AG04449 (cell line): ENCODE measurements around the gene MYO18A.

Source experiments
- CTCF ChIA-PET: fragments of 350-600 bp; formaldehyde crosslinking; extraction: SDS; loops from one replicate; lab custom pipeline; 2021; ENCODE audit warnings: antibody characterized with exemption; lab: Yijun Ruan, JAX
- POLR2A ChIA-PET: fragments of 400-600, 350-600 bp; formaldehyde crosslinking; extraction: SDS; loops from one replicate; lab custom pipeline; 2020; ENCODE audit warnings: antibody characterized with exemption, inconsistent platforms; lab: Yijun Ruan, JAX
- DNase-seq: peaks from one replicate; pipeline ENCODE4 v3.0.0-alpha.2; 2010; ENCODE audit warnings: low read depth, low spot score
- H3K4me3 ChIP-seq: 2 replicates; pipeline ENCODE4 v1.5.1; 2011; ENCODE audit warnings: low read depth, mild to moderate bottlenecking, control low read depth, low read length
- CTCF ChIP-seq: IDR thresholded peaks from one replicate; pipeline ENCODE4 v1.5.1; 2011; ENCODE audit warnings: mild to moderate bottlenecking, moderate library complexity, low read length, control low read depth, inconsistent platforms; ENCODE audit not compliant: insufficient read depth; ENCODE audit errors: missing control alignments

MYO18A gene

GRCh38 chr17:29165261-29165660 is 14.9 kb downstream of the MYO18A start:
- POLR2A ChIA-PET = interaction anchor here (0.6 kb wide), 1 partner anchor 15 kb away, joined by 3 read pairs; no protein-coding TSS in a partner anchor
- CTCF ChIA-PET = interaction anchor here (0.9 to 15.1 kb wide), 4 partner anchors 13 to 145 kb away, joined by 3 to 171 read pairs (median 25); partner anchors contain the start of gene MYO18A

GRCh38 chr17:29163563-29163962 is 16.6 kb downstream of the MYO18A start:
- TF ChIP-seq CTCF = no peak
- no peak overlapping the region for H3K4me3 ChIP-seq
- POLR2A ChIA-PET = interaction anchor here (0.6 kb wide), 1 partner anchor 12 kb away, joined by 5 read pairs; no protein-coding TSS in a partner anchor
- CTCF ChIA-PET = interaction anchor here (1.1 to 15.1 kb wide), 8 partner anchors 8 to 56 kb away, joined by 3 to 171 read pairs (median 8); partner anchors contain the start of gene MYO18A
- DNase-seq = no peak

More at GRCh38 chr17:29165261-29165660, 14.9 kb downstream of the MYO18A start:
- TF ChIP-seq CTCF = no peak
- no peak overlapping the region for H3K4me3 ChIP-seq
- DNase-seq = no peak

GRCh38 chr17:29162909-29163341 is 17.3 kb downstream of the MYO18A start:
- DNase-seq = no peak
- ChIA-PET POLR2A (no interaction called here), CTCF (interaction anchor here (1.1 to 15.1 kb wide), 8 partner anchors 9 to 56 kb away, joined by 3 to 171 read pairs (median 8); partner anchors contain the start of gene MYO18A)
- TF ChIP-seq CTCF = no peak
- no peak overlapping the region for H3K4me3 ChIP-seq

- ChIA-PET CTCF (interaction anchor here (1.1 to 15.1 kb wide), 6 partner anchors 9 to 57 kb away, joined by 3 to 171 read pairs (median 16); partner anchors contain the start of gene MYO18A), POLR2A (no interaction called here)
- TF ChIP-seq CTCF = no peak
- H3K4me3 ChIP-seq = no peak overlapping the region
- DNase-seq = no peak
Observed at GRCh38 chr17:29162082-29162908, 17.9 kb downstream of the MYO18A start.

GRCh38 chr17:29160253-29160652 is 19.9 kb downstream of the MYO18A start:
- no peak for DNase-seq
- ChIA-PET CTCF (interaction anchor here (1.3 to 25.0 kb wide), 6 partner anchors 12 to 130 kb away, joined by 4 to 454 read pairs (median 24); partner anchors contain the start of gene MYO18A), POLR2A (no interaction called here)
- no peak for TF ChIP-seq CTCF
- no peak overlapping the region for H3K4me3 ChIP-seq

GRCh38 chr17:29159306-29159860 is 20.8 kb downstream of the MYO18A start:
- ChIA-PET POLR2A (no interaction called here), CTCF (interaction anchor here (1.3 to 25.0 kb wide), 5 partner anchors 11 to 131 kb away, joined by 4 to 454 read pairs (median 41); partner anchors contain the start of gene MYO18A)
- H3K4me3 ChIP-seq = no peak overlapping the region
- DNase-seq = no peak
- no peak for TF ChIP-seq CTCF
